HFFc6 (cell line): ENCODE data around the gene PTPRC. TPM values are rescaled to one million over a fixed set of nuclear protein-coding genes. Genes with fewer than 3 reads are reported as not detected.

ENCODE experiments used
- DNase-seq: peaks from one replicate; pipeline ENCODE4 v3.0.0-alpha.2; 2018
- H3K27ac Mint-ChIP-seq: 2 replicates; pipeline ENCODE4 v1.8.0; 2020; ENCODE audit warnings: mild to moderate bottlenecking, mixed read lengths
- H3K27me3 Mint-ChIP-seq: 2 replicates; pipeline ENCODE4 v1.8.0; 2021; ENCODE audit warnings: mild to moderate bottlenecking, moderate library complexity, mixed read lengths; ENCODE audit not compliant: insufficient read depth
- H3K36me3 Mint-ChIP-seq: 2 replicates; pipeline ENCODE4 v1.8.0; 2021; ENCODE audit warnings: low read depth, mixed read lengths
- H3K4me1 Mint-ChIP-seq: 2 replicates; pipeline ENCODE4 v1.8.0; 2020; ENCODE audit warnings: low read depth, mixed read lengths
- H3K4me3 Mint-ChIP-seq: 2 replicates; pipeline ENCODE4 v1.8.0; 2020; ENCODE audit warnings: mild to moderate bottlenecking, moderate library complexity, mixed read lengths
- H3K9me3 Mint-ChIP-seq: 2 replicates; pipeline ENCODE4 v1.8.0; 2020; ENCODE audit warnings: mild to moderate bottlenecking, mixed read lengths
- total RNA-seq, 6 experiments: library from RNA; stranded (reverse); fragmentation: NEBNext Ultra II Directional; extraction: Animal tissue kit (Norgen Biotek cat#: 25700); gene quantifications; 2 replicates in 1 of 6; 3 replicates in 5 of 6; pipeline ENCODE4 v1.2.3, GENCODE V29; 2021
- TF ChIP-seq, protein P1 (sequence below): fragments of 200-600 bp; sonication (generic); IDR thresholded peaks from 2 replicates; pipeline ENCODE4 v1.5.0; 2021; ENCODE audit warnings: antibody characterized with exemption, mild to moderate bottlenecking

PTPRC gene
- total RNA-seq, 6 experiments from 2014 or later, result 0.19 to 0.96 (median 0.79) TPM

DNA sequence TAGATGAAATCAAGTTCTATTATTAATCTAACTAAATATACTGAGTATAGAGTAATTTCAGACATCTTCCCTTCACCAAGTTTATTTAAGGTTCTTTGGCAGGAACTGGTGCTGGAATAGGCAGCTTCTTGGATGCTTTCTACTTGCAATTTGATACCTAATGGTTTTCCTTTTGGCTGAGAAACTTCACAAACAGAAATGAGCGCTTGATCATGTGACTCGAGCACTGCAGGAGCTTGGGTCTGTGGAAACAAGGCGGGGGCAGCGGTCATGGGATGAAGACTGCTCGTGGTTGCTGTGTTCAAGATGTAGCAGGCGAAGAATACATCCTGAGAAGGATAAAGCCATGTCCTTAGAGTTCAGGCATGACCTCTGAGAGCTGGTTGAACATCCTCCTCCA is 136.8 kb downstream of the PTPRC start:
- TF ChIP-seq, protein P1, sequence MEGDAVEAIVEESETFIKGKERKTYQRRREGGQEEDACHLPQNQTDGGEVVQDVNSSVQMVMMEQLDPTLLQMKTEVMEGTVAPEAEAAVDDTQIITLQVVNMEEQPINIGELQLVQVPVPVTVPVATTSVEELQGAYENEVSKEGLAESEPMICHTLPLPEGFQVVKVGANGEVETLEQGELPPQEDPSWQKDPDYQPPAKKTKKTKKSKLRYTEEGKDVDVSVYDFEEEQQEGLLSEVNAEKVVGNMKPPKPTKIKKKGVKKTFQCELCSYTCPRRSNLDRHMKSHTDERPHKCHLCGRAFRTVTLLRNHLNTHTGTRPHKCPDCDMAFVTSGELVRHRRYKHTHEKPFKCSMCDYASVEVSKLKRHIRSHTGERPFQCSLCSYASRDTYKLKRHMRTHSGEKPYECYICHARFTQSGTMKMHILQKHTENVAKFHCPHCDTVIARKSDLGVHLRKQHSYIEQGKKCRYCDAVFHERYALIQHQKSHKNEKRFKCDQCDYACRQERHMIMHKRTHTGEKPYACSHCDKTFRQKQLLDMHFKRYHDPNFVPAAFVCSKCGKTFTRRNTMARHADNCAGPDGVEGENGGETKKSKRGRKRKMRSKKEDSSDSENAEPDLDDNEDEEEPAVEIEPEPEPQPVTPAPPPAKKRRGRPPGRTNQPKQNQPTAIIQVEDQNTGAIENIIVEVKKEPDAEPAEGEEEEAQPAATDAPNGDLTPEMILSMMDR, result no peak
- H3K36me3 Mint-ChIP-seq, result no peaks in the 10 kb centered on the region
- no peaks in the 10 kb centered on the region; the same call in 1 of the 2 replicates for H3K27me3 Mint-ChIP-seq
- H3K9me3 Mint-ChIP-seq, result no peaks in the 10 kb centered on the region
- H3K4me3 Mint-ChIP-seq, result no peak overlapping the region
- peak overlapping the region; percentile 51 for H3K27ac Mint-ChIP-seq
- H3K4me1 Mint-ChIP-seq, result peaks cover 30% of the 10 kb centered on the region
- DNase-seq, result no peak

DNA sequence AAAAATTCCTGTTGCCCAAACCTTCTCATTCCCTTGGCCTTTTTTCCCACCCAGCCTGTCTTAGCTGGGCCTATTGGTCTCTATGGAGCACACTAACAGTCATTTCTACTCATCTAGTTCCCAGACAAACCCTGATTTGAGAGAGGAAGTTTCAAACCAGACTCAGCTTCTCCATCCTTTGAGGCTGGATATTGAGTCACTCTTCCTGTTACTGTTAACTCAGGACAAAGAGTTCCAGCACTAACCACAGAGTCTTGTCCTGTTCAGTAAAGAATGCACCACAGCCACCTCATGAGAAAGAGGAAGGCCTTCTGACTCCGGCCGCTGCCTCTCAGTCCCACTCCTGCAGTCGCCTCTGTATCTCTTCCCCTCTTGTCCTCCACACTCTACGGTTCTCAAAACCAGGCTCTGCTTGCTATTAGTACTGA is 137.8 kb downstream of the PTPRC start:
- Mint-ChIP-seq H3K36me3 (no peaks in the 10 kb centered on the region), H3K9me3 (no peaks in the 10 kb centered on the region), H3K27ac (peak overlapping the region; percentile 94), H3K4me3 (peak overlapping the region; percentile 63), H3K4me1 (peaks cover 30% of the 10 kb centered on the region), H3K27me3 (no peaks in the 10 kb centered on the region; the same call in 1 of the 2 replicates)
- DNase-seq, result peak; percentile 97
- TF ChIP-seq, protein P1, result 0 out of 2 replicates have a peak, but pooled peaks have one; percentile 30

GRCh38 chr1:198778049-198778448 is 139.2 kb downstream of the PTPRC start:
- no peaks in the 10 kb centered on the region for H3K9me3 Mint-ChIP-seq
- no peaks in the 10 kb centered on the region for H3K36me3 Mint-ChIP-seq
- no peak for DNase-seq
- peaks cover 30% of the 10 kb centered on the region for H3K4me1 Mint-ChIP-seq
- no peaks in the 10 kb centered on the region for H3K27me3 Mint-ChIP-seq
- TF ChIP-seq, protein P1, result no peak
- no peak overlapping the region for H3K27ac Mint-ChIP-seq
- H3K4me3 Mint-ChIP-seq, result no peak overlapping the region

DNA sequence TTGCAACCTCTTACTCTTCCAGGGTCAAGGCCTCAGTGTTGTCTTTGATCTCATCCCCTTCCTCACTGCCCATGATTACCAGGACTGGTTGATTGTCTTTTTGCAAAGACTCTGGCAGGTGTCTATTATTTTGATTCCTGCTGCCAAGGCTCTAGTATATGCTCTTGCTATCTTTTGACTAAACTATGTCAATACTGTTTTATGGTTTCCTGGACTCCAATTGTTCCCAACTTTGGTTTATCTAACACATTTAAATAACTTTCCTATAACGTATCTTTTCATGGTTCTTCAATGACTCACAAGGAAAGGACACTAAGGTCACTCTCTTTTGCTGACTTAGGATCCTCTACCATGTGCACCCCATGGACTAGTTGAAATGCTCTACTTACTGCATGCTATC is 141.5 kb downstream of the PTPRC start:
- Mint-ChIP-seq H3K9me3 (no peaks in the 10 kb centered on the region), H3K27me3 (no peaks in the 10 kb centered on the region), H3K4me1 (peaks cover 28% of the 10 kb centered on the region), H3K4me3 (no peak overlapping the region), H3K27ac (no peak overlapping the region), H3K36me3 (no peaks in the 10 kb centered on the region)
- TF ChIP-seq, protein P1, result no peak
- DNase-seq, result no peak

- H3K9me3 Mint-ChIP-seq, result no peaks in the 10 kb centered on the region
- TF ChIP-seq, protein P1, result peak; percentile 47
- H3K27me3 Mint-ChIP-seq, result peaks cover 2% of the 10 kb centered on the region; the same call in 1 of the 2 replicates
- no peaks in the 10 kb centered on the region for H3K36me3 Mint-ChIP-seq
- H3K4me3 Mint-ChIP-seq, result no peak overlapping the region
- no peak for DNase-seq
- H3K4me1 Mint-ChIP-seq, result no peaks in the 10 kb centered on the region
- no peak overlapping the region for H3K27ac Mint-ChIP-seq
Observed at GRCh38 chr1:198788561-198789064, 149.8 kb downstream of the PTPRC start.
